ENCODE data around the gene SLC6A11. TPM values are rescaled to one million over a fixed set of nuclear protein-coding genes. Genes with fewer than 3 reads are reported as not detected.

SLC6A11 gene
- total RNA-seq, 4 donors from 2014 or later: 0.21 to 1.4 TPM; not detected in 2

DNA sequence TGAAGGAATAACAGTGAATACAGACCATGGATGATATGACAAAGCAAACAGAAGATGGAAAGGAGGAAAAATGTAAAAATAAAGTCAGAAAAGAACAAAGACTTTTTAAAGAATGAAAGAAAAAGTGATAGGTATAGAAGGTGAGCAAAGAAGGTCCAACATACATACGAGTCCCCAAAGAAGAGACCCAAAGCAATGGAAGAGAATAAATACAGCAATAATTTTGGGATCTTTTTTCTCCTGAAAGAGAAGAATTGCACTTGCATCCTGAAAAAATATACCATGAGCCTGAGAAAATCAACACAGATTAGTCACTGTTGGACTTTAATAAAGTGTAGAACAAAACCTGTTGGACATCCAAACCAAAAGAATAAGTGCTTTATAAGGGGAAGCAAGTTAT lies 91.2 kb downstream of the SLC6A11 start:
- H3K36me3 ChIP-seq: no peaks in the 10 kb centered on the region
- H3K27ac ChIP-seq: no peak overlapping the region
- H3K4me1 ChIP-seq: no peaks in the 10 kb centered on the region
- no peak overlapping the region for H3K4me3 ChIP-seq
- no peak for TF ChIP-seq POLR2A (IDR thresholded peaks at IDR 0.05)
- TF ChIP-seq, protein P1, sequence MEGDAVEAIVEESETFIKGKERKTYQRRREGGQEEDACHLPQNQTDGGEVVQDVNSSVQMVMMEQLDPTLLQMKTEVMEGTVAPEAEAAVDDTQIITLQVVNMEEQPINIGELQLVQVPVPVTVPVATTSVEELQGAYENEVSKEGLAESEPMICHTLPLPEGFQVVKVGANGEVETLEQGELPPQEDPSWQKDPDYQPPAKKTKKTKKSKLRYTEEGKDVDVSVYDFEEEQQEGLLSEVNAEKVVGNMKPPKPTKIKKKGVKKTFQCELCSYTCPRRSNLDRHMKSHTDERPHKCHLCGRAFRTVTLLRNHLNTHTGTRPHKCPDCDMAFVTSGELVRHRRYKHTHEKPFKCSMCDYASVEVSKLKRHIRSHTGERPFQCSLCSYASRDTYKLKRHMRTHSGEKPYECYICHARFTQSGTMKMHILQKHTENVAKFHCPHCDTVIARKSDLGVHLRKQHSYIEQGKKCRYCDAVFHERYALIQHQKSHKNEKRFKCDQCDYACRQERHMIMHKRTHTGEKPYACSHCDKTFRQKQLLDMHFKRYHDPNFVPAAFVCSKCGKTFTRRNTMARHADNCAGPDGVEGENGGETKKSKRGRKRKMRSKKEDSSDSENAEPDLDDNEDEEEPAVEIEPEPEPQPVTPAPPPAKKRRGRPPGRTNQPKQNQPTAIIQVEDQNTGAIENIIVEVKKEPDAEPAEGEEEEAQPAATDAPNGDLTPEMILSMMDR (IDR thresholded peaks at IDR 0.05): no peak
- H3K27me3 ChIP-seq: no peaks in the 10 kb centered on the region
- H3K9me3 ChIP-seq: peaks cover 0 to 4% of the 10 kb centered on the region in 2 donors
- intact Hi-C loops (cut with DNase I; ENCODE audit: low total_unique reads): no loop called here
- no peak for DNase-seq

DNA sequence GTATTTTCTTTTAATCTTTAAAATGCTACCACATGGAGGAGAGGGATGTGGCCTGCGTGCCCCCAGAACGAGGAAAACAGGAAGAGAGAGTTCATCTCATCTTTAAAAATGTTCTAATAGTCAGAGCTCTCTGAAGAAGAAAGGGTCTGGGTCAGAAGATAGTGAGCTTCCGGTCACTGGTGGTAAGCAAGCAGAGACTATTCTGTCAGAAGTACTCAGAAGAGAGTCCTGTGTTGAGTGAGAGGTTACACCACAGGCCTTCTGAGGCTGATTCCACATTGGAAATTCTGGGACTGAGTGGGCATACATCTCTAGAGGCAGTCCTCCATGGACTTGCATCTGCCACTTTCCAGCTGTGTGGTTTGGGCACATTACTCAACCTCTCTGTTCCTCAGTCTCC lies 94.3 kb downstream of the SLC6A11 start:
- Histone ChIP-seq H3K4me3 (no peak overlapping the region), H3K36me3 (no peaks in the 10 kb centered on the region), H3K27ac (no peak overlapping the region), H3K27me3 (no peaks in the 10 kb centered on the region), H3K9me3 (peaks cover 0 to 4% of the 10 kb centered on the region in 2 donors), H3K4me1 (no peaks in the 10 kb centered on the region)
- no peak for DNase-seq
- intact Hi-C loops (cut with DNase I; ENCODE audit: low total_unique reads): no loop called here
- no peak for TF ChIP-seq POLR2A (IDR thresholded peaks at IDR 0.05)
- TF ChIP-seq, protein P1 (IDR thresholded peaks at IDR 0.05): no peak

DNA sequence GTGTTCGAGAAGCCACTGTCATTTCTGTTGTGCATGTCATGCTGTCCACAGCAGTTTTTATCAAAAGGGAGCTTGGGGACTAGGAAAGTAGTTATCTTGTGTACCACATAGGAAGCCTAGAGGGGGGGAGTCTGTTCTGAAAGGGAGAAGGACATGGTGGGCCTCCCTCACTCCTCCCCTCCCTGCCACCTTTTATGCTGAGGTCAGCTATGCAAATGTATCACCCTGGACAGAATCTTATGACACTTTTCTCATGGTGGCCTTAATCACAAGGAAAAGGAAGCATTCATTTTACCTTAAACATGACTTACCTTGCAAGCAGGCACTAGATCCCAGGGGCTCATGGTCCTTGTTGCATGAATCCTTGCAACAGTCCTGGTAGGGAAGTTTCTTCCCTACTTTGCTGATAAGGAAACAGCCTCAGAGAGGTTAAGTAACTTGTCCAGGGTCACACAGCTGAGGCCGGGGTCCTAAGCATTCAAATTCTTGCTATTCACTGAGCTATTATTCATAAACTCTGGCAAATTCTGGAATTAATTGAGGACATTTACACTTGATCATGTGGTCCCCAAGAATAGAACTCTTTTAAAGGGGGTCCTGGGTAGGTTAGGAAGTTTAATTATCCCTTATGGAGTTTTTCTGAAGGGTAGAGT lies 95.4 kb downstream of the SLC6A11 start:
- Histone ChIP-seq H3K4me1 (no peaks in the 10 kb centered on the region), H3K27ac (no peak overlapping the region), H3K27me3 (no peaks in the 10 kb centered on the region), H3K9me3 (peaks cover 0 to 4% of the 10 kb centered on the region in 2 donors), H3K4me3 (no peak overlapping the region), H3K36me3 (no peaks in the 10 kb centered on the region)
- no peak for TF ChIP-seq POLR2A (IDR thresholded peaks at IDR 0.05)
- TF ChIP-seq, protein P1 (IDR thresholded peaks at IDR 0.05): no peak
- intact Hi-C loops (cut with DNase I; ENCODE audit: low total_unique reads): no loop called here
- no peak for DNase-seq

DNA sequence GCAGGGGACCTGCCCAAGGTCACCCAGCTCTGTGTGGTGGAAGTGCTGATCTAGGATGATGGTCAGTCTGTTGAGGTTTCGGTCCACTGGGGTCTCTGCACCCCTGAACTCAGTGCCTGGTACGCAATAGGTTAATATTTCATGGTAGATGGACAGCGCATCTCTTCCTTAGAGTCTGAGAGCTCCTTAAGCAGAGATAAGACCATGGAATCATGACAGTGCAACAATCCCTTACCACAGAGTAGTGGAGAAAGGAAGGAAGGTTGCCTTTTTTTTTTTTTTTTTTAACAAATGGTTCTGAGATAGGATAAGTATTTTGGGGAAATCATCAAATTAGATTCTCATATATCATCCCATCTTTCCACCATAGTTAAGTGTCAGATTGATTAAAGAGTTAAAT lies 96.8 kb downstream of the SLC6A11 start:
- intact Hi-C loops (cut with DNase I; ENCODE audit: low total_unique reads): no loop called here
- Histone ChIP-seq H3K9me3 (peaks cover 0 to under 1% of the 10 kb centered on the region in 2 donors), H3K27me3 (no peaks in the 10 kb centered on the region), H3K4me1 (no peaks in the 10 kb centered on the region), H3K4me3 (no peak overlapping the region), H3K36me3 (no peaks in the 10 kb centered on the region), H3K27ac (no peak overlapping the region)
- TF ChIP-seq, protein P1 (IDR thresholded peaks at IDR 0.05): no peak
- no peak for TF ChIP-seq POLR2A (IDR thresholded peaks at IDR 0.05)
- DNase-seq: no peak

DNA sequence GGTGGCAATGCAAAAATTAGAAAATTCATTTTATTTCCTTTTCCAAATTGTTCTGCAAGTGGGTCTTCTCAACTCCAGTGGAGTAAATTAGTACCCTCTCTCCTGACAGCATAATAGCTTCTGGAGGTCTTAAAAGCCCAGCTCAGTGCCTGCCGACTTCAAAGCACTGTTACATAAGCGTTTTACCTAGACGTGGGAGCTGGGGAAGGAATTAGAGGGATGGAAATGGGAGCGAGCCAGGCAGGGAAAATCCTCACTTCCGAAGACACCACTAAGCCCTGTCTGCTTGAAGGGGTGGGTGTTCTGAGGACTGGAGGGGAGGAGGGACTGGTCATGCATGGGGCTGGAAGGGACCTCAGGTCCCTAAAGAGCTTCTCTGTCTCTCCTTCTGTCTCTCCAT lies 99.3 kb downstream of the SLC6A11 start:
- TF ChIP-seq, protein P1 (IDR thresholded peaks at IDR 0.05): no peak
- no peak for TF ChIP-seq POLR2A (IDR thresholded peaks at IDR 0.05)
- Histone ChIP-seq H3K4me1 (no peaks in the 10 kb centered on the region), H3K27ac (no peak overlapping the region), H3K4me3 (no peak overlapping the region), H3K36me3 (no peaks in the 10 kb centered on the region), H3K27me3 (no peaks in the 10 kb centered on the region), H3K9me3 (no peaks in the 10 kb centered on the region)
- no peak for DNase-seq
- intact Hi-C loops (cut with DNase I; ENCODE audit: low total_unique reads): no loop called here

All from uterus (tissue), 4 donors.